Gastroesophageal sphincter (tissue), 3 donors: ENCODE results near the gene SDC4.

Source experiments
- EP300 ChIP-seq: sonication (generic); formaldehyde crosslinking; IDR thresholded peaks from one replicate; pipeline ENCODE4 v1.6.1; 2017; ENCODE audit warnings: antibody characterized with exemption, mild to moderate bottlenecking
- POLR2A ChIP-seq, 2 donors: fragments of 450-650 bp; IDR thresholded peaks; one replicate each; pipeline ENCODE4 v1.6.1; 2017; ENCODE audit warnings: antibody characterized with exemption in 2 of 2, mild to moderate bottlenecking in 2 of 2, moderate library complexity in 1 of 2
- POLR2AphosphoS5 ChIP-seq: sonication (generic); formaldehyde crosslinking; IDR thresholded peaks from one replicate; pipeline ENCODE4 v1.6.1; 2017; ENCODE audit warnings: antibody characterized with exemption
- TF ChIP-seq, protein P1 (sequence below), 4 experiments: fragments of 200-600 bp in 2 of 4; fragments of 450-650 bp in 2 of 4; sonication (generic) in 1 of 4; IDR thresholded peaks; one replicate each; pipeline ENCODE4 v1.5.1; 2017 to 2019; ENCODE audit warnings: antibody characterized with exemption in 4 of 4, mild to moderate bottlenecking in 2 of 4, moderate library complexity in 2 of 4

DNA sequence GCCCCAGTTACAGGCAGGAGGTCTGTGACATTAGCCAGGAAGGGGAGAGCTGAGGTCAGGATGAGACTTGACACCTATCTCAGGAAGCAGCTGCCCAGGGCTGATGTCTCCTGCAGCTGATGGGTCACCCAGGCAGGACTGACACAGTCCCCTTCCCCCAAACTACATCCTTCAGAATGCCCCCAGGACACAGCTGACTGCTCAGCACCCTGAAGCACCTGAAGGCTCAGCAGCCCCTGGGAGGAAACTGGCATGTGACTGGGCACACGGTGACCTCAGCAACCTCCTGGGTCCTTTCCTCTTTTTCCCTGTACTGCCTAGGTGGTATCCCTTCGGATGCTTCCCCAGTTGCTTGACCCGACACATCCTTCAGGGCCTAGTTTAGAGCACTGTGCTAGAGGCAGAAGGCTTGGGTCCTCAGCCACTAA lies 1.9 kb downstream of the SDC4 start:
- TF ChIP-seq, protein P1, sequence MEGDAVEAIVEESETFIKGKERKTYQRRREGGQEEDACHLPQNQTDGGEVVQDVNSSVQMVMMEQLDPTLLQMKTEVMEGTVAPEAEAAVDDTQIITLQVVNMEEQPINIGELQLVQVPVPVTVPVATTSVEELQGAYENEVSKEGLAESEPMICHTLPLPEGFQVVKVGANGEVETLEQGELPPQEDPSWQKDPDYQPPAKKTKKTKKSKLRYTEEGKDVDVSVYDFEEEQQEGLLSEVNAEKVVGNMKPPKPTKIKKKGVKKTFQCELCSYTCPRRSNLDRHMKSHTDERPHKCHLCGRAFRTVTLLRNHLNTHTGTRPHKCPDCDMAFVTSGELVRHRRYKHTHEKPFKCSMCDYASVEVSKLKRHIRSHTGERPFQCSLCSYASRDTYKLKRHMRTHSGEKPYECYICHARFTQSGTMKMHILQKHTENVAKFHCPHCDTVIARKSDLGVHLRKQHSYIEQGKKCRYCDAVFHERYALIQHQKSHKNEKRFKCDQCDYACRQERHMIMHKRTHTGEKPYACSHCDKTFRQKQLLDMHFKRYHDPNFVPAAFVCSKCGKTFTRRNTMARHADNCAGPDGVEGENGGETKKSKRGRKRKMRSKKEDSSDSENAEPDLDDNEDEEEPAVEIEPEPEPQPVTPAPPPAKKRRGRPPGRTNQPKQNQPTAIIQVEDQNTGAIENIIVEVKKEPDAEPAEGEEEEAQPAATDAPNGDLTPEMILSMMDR (IDR thresholded peaks at IDR 0.05), result no peak
- TF ChIP-seq POLR2AphosphoS5, result no peak
- TF ChIP-seq POLR2A (IDR thresholded peaks at IDR 0.05), result no peak
- no peak for TF ChIP-seq EP300
